Trophoblast cell (in vitro differentiated cells and primary cell): ENCODE results near the gene TMLHE.
"Not testable (repeated sequence)": the region's sequence is repeated elsewhere in the genome, so short reads cannot be mapped to it uniquely, and the experiment has no call there.

ENCODE experiments used
- DNase-seq, 2 donors: peaks; one replicate each; pipeline ENCODE4 v3.0.0-alpha.2; 2016
- H2AFZ ChIP-seq: 2 replicates; pipeline ENCODE4 v1.6.1; 2013; ENCODE audit warnings: low read length, moderate library complexity, mild to moderate bottlenecking; ENCODE audit not compliant: insufficient read depth, poor library complexity
- H2AK5ac ChIP-seq: 2 replicates; pipeline ENCODE4 v1.6.1; 2013; ENCODE audit warnings: mild to moderate bottlenecking, low read length
- H2BK120ac ChIP-seq: 2 replicates; pipeline ENCODE4 v1.6.1; 2013; ENCODE audit warnings: low read length, mild to moderate bottlenecking, moderate library complexity; ENCODE audit not compliant: insufficient read depth, poor library complexity
- H2BK12ac ChIP-seq: 2 replicates; pipeline ENCODE4 v1.6.1; 2013; ENCODE audit warnings: mild to moderate bottlenecking, low read length, moderate library complexity
- H2BK5ac ChIP-seq: 2 replicates; pipeline ENCODE4 v1.6.1; 2013; ENCODE audit warnings: low read length, low read depth, moderate library complexity, mild to moderate bottlenecking; ENCODE audit not compliant: poor library complexity
- H3K14ac ChIP-seq: 2 replicates; pipeline ENCODE4 v1.6.1; 2013; ENCODE audit warnings: mild to moderate bottlenecking, low read length
- H3K18ac ChIP-seq: 2 replicates; pipeline ENCODE4 v1.6.1; 2013; ENCODE audit warnings: mild to moderate bottlenecking, low read length
- H3K23ac ChIP-seq: 2 replicates; pipeline ENCODE4 v1.6.1; 2013; ENCODE audit warnings: low read length
- H3K27ac ChIP-seq: 2 replicates; pipeline ENCODE4 v1.5.1; 2013; ENCODE audit warnings: low read depth, mild to moderate bottlenecking, inconsistent platforms, low read length, moderate library complexity
- H3K27me3 ChIP-seq: 2 replicates; pipeline ENCODE4 v1.6.1; 2013; ENCODE audit warnings: inconsistent platforms, mild to moderate bottlenecking, low read length, moderate library complexity; ENCODE audit not compliant: insufficient read depth
- H3K36me3 ChIP-seq, 2 experiments: 1 replicate in 1 of 2; 2 replicates in 1 of 2; pipeline ENCODE4 v1.6.1; 2013; ENCODE audit warnings: low read length in 2 of 2, mild to moderate bottlenecking in 2 of 2, moderate library complexity in 1 of 2; ENCODE audit not compliant: insufficient read depth in 2 of 2, control insufficient read depth in 1 of 2
- H3K4ac ChIP-seq: 2 replicates; pipeline ENCODE4 v1.6.1; 2013; ENCODE audit warnings: low read depth, mild to moderate bottlenecking, low read length, moderate library complexity
- H3K4me1 ChIP-seq, 2 experiments: 1 replicate in 1 of 2; 2 replicates in 1 of 2; pipeline ENCODE4 v1.6.1; 2013; ENCODE audit warnings: low read length in 2 of 2, mild to moderate bottlenecking in 2 of 2, moderate library complexity in 1 of 2; ENCODE audit not compliant: insufficient read depth in 2 of 2, control insufficient read depth in 1 of 2
- H3K4me2 ChIP-seq: 2 replicates; pipeline ENCODE4 v1.6.1; 2013; ENCODE audit warnings: inconsistent platforms, mild to moderate bottlenecking, low read length, moderate library complexity
- H3K4me3 ChIP-seq: 2 replicates; pipeline ENCODE4 v1.5.1; 2013; ENCODE audit warnings: mild to moderate bottlenecking, low read depth, low read length, inconsistent platforms
- H3K79me1 ChIP-seq: one replicate; pipeline ENCODE4 v1.6.1; 2013; ENCODE audit warnings: low read length
- H3K79me2 ChIP-seq: 2 replicates; pipeline ENCODE4 v1.6.1; 2013; ENCODE audit warnings: low read length, mild to moderate bottlenecking; ENCODE audit not compliant: control insufficient read depth, insufficient read depth, poor library complexity
- H3K9ac ChIP-seq: 2 replicates; pipeline ENCODE4 v1.6.1; 2013; ENCODE audit warnings: mild to moderate bottlenecking, low read length
- H3K9me3 ChIP-seq: 2 replicates; pipeline ENCODE4 v1.6.1; 2013; ENCODE audit warnings: low read depth, mild to moderate bottlenecking, control low read depth, inconsistent platforms, low read length; ENCODE audit not compliant: insufficient read depth
- H4K12ac ChIP-seq: 2 replicates; pipeline ENCODE4 v1.6.1; 2013; ENCODE audit warnings: low read depth, mild to moderate bottlenecking, low read length, moderate library complexity
- H4K8ac ChIP-seq: 2 replicates; pipeline ENCODE4 v1.6.1; 2013; ENCODE audit warnings: low read depth, mild to moderate bottlenecking, low read length, moderate library complexity
- H4K91ac ChIP-seq: one replicate; pipeline ENCODE4 v1.6.1; 2013; ENCODE audit warnings: low read depth, mild to moderate bottlenecking, low read length, moderate library complexity
- WGBS: extraction: QIAGEN DNeasy Blood & Tissue Kit; methylation state at CpG from one replicate; pipeline ENCODE4 v1.1.7; 2013; ENCODE audit warnings: missing lambda C conversion rate; ENCODE audit not compliant: insufficient read length, insufficient coverage; ENCODE audit errors: extremely low coverage; 5-methylcytosine and 5-hydroxymethylcytosine counted together

The TMLHE gene

GRCh38 chrX:155495134-155495533, 117.6 kb downstream of the TMLHE start:
- H4K8ac ChIP-seq, H3K36me3 ChIP-seq, H3K9ac ChIP-seq, H3K4me1 ChIP-seq, DNase-seq, H2BK12ac ChIP-seq, H2AFZ ChIP-seq, H3K4ac ChIP-seq, H3K18ac ChIP-seq, H3K27ac ChIP-seq, H4K12ac ChIP-seq, H3K27me3 ChIP-seq, H2AK5ac ChIP-seq, H2BK5ac ChIP-seq, H3K79me1 ChIP-seq, H3K23ac ChIP-seq, H3K4me3 ChIP-seq, H4K91ac ChIP-seq, H3K4me2 ChIP-seq, H3K9me3 ChIP-seq, H2BK120ac ChIP-seq, H3K14ac ChIP-seq, H3K79me2 ChIP-seq: not testable (repeated sequence)
- WGBS, result no CpG with 5 or more reads among the region's 2 CpGs

GRCh38 chrX:155491421-155491820, 121.3 kb downstream of the TMLHE start:
- not testable (repeated sequence) for H2BK120ac ChIP-seq, H3K4ac ChIP-seq, H3K4me2 ChIP-seq, H3K79me1 ChIP-seq, H4K12ac ChIP-seq, H3K36me3 ChIP-seq, H2AFZ ChIP-seq, H3K79me2 ChIP-seq, H3K9ac ChIP-seq, H3K23ac ChIP-seq, H3K9me3 ChIP-seq, H2BK12ac ChIP-seq, H3K14ac ChIP-seq, H4K8ac ChIP-seq, DNase-seq, H3K4me1 ChIP-seq, H3K4me3 ChIP-seq, H3K27me3 ChIP-seq, H2AK5ac ChIP-seq, H3K27ac ChIP-seq, H3K18ac ChIP-seq, H4K91ac ChIP-seq, H2BK5ac ChIP-seq
- no CpG with 5 or more reads among the region's 3 CpGs for WGBS

- H3K4me3 ChIP-seq, result not testable (repeated sequence)
Measured at GRCh38 chrX:155477136-155477535, 135.6 kb downstream of the TMLHE start.

GRCh38 chrX:155466269-155466938, 146.3 kb downstream of the TMLHE start:
- not testable (repeated sequence) for H3K4me2 ChIP-seq, H2AFZ ChIP-seq, H3K4me3 ChIP-seq, H3K4me1 ChIP-seq, H3K79me2 ChIP-seq, H3K18ac ChIP-seq, H3K36me3 ChIP-seq, H3K27ac ChIP-seq, DNase-seq, H4K91ac ChIP-seq, H3K23ac ChIP-seq, H3K9me3 ChIP-seq, H2BK12ac ChIP-seq, H2BK5ac ChIP-seq, H4K12ac ChIP-seq, H4K8ac ChIP-seq, H3K9ac ChIP-seq, H3K27me3 ChIP-seq, H3K4ac ChIP-seq, H2AK5ac ChIP-seq, H2BK120ac ChIP-seq, H3K79me1 ChIP-seq, H3K14ac ChIP-seq
- no CpG with 5 or more reads among the region's 9 CpGs for WGBS

More at GRCh38 chrX:155477136-155477535, 135.6 kb downstream of the TMLHE start:
- not testable (repeated sequence) for H3K9me3 ChIP-seq, H3K18ac ChIP-seq, H3K4me2 ChIP-seq, H3K9ac ChIP-seq, H2BK12ac ChIP-seq, H3K14ac ChIP-seq, H4K12ac ChIP-seq, H2AK5ac ChIP-seq, H4K8ac ChIP-seq, H3K79me2 ChIP-seq, DNase-seq, H3K4me1 ChIP-seq, H3K79me1 ChIP-seq, H3K27me3 ChIP-seq, H2BK120ac ChIP-seq, H3K4ac ChIP-seq, H4K91ac ChIP-seq, H3K36me3 ChIP-seq, H3K23ac ChIP-seq, H2BK5ac ChIP-seq, H2AFZ ChIP-seq, H3K27ac ChIP-seq
- WGBS, result no CpG with 5 or more reads among the region's 7 CpGs
